Stomach smooth muscle (tissue), 2 donors: ENCODE data around the gene SIVA1.

Experiments used
- H3K27ac ChIP-seq: one replicate; pipeline ENCODE4 v1.7.0; 2013; ENCODE audit warnings: mild to moderate bottlenecking, low read length, inconsistent platforms
- H3K27me3 ChIP-seq, 2 donors: one replicate each; pipeline ENCODE4 v1.7.0; 2013; ENCODE audit warnings: low read length in 2 of 2; ENCODE audit not compliant: insufficient read depth in 2 of 2, control insufficient read depth in 1 of 2
- H3K36me3 ChIP-seq, 2 donors: one replicate each; pipeline ENCODE4 v1.7.0; 2013; ENCODE audit warnings: low read length in 2 of 2; ENCODE audit not compliant: control insufficient read depth in 2 of 2, insufficient read depth in 2 of 2
- H3K4me1 ChIP-seq: one replicate; pipeline ENCODE4 v1.7.0; 2013; ENCODE audit warnings: low read length; ENCODE audit not compliant: control insufficient read depth, insufficient read depth
- H3K4me3 ChIP-seq, 2 donors: one replicate each; pipeline ENCODE4 v1.7.0; 2013; ENCODE audit warnings: low read length in 2 of 2
- H3K9ac ChIP-seq, 2 donors: one replicate each; pipeline ENCODE4 v1.7.0; 2013; ENCODE audit warnings: low read length in 2 of 2, mild to moderate bottlenecking in 1 of 2
- H3K9me3 ChIP-seq, 2 donors: one replicate each; pipeline ENCODE4 v1.7.0; 2013; ENCODE audit warnings: low read length in 2 of 2; ENCODE audit not compliant: control insufficient read depth in 2 of 2
- donor health status: healthy.
- donor health status: Pancreatic carcinoma.

Gene SIVA1

DNA sequence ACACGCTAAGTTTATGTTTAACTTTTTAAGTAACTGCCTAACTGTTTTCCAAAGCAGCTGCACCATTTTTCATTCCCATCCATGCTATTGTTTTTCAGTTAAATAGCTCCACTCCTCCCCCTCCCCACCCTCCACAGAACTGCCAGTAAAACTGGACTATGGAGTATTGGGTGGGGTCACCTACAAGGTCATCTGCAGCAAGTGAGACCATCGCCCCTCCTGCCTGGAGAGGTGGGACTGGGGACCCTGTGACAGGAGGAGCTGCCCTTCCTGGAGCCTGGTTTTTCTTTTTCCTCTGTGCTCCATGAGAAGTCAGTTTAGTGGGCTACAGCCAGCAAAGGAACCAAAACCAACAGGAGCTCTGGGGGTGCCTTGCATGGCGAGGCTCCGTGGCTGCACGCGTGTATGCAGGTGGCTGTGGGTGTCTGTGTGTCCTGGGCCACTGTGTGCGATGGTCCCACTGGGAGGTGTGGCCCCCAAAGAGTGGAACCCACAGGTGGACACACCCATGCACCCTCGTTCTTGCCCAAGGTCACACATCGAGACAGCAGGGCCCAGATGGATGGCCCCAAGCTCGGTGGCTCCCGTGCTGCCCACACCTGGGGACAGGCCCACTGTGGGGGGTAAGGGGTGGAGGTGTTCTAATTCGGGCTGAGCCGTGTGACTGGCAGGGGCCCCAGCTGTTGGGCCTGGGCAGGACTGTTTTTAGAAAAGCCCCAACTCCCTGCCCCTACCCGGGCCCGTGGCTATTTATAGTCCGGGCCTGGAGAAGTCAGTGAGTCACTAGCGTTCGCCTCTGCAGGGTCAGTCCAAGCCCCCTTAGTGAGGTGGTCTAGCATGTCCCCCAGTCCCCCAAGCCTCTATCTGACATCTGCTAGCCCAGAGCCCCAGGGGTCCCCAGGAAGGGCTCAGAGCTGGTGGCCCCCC is 31.2 kb upstream of the SIVA1 start:
- no peak overlapping the region for H3K4me3 ChIP-seq
- peaks cover 34% of the 10 kb centered on the region for H3K4me1 ChIP-seq
- H3K27ac ChIP-seq, result no peak overlapping the region
- H3K36me3 ChIP-seq, result peaks cover 0 to 2% of the 10 kb centered on the region in 2 donors
- H3K27me3 ChIP-seq, result peaks cover 0 to 12% of the 10 kb centered on the region in 2 donors
- no peaks in the 10 kb centered on the region for H3K9me3 ChIP-seq
- no peak overlapping the region for H3K9ac ChIP-seq

DNA sequence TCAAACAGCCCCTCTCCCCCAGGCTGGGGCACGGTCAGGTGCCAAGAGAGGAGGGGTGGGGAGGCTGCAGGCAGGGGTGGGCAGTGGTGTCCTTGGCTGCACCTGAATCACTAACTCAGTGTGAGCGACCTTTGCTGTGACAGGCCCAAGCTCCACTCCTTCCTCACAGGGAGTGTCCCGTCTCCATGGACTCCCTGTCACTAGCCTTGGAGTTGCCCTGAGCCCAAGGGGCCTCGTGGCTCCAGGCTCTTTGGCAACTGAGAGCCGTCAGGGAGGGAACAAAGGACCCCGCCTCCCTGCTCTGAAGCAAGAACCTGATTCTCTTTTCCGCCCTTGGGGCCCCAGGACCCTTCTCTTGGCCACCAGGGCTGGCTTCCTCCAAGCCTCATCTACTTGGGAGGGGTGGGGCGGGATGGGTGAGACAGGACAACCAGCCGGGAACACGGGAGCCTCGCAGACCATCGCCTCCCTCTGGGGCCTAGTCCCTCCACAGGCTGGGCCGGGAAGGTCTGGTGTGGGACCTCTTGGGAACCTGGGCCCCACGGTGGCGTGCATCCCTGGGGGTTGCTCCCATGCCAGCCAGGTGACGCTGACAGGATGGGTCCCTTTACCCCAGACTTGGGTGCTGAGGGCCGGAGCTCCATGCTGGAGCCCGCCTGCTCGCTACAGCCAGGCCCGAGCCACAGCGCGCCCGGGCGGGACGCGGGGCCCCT is 29.9 kb upstream of the SIVA1 start:
- Histone ChIP-seq H3K4me3 (no peak overlapping the region), H3K27me3 (peaks cover 0 to 12% of the 10 kb centered on the region in 2 donors), H3K9ac (no peak overlapping the region), H3K27ac (no peak overlapping the region), H3K36me3 (peaks cover 0 to 2% of the 10 kb centered on the region in 2 donors), H3K9me3 (no peaks in the 10 kb centered on the region), H3K4me1 (peaks cover 32% of the 10 kb centered on the region)

DNA sequence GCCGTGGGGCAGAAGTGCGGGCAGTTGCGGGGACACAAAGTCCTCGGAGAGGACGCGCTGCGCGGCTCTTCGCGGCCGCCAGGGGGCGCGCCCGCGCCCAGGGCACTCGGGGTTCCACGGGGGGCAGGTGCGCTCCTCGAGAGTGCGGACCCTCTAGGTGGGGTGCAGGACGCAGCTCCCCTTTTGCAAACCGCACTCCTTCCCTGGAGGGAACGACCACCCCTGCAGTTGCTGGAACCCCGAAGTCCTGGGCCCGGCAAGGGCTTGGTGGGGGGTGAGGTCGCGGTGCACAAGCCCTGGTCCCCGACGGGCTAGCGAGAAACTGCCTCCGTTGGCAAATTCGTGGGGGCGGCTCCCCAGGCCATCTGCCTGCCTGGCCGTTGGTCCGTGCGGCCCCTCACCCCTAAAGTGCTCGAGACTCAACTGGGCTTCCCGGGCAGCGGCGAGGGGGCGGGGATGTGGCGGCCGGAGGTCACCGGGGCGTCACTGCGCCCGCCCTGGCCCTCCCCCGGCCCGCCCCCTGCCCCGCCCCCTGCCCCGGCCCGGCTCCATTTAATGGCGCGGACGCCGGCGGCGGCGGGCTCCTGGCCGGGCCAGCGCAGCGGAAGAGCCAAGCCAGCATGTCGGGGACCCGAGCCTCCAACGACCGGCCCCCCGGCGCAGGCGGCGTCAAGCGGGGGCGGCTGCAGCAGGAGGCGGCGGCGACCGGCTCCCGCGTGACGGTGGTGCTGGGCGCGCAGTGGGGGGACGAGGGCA is 29.1 kb upstream of the SIVA1 start, which contains the start of gene ADSS1:
Gene ADSS1 (plus strand): TSS at position 579 of the 756 bp plus-strand sequence. CDS start 42 bp downstream, at position 621.
- Histone ChIP-seq H3K4me1 (peaks cover 32% of the 10 kb centered on the region), H3K27ac (no peak within 1 kb of the TSS), H3K4me3 (peak within 1 kb of the TSS; percentile 63 to 70), H3K27me3 (peaks cover 0 to 12% of the 10 kb centered on the region in 2 donors), H3K9ac (peak within 1 kb of the TSS in 1 of 2 donors; percentile 22), H3K9me3 (no peaks in the 10 kb centered on the region), H3K36me3 (peaks cover 0 to 2% of the 10 kb centered on the region in 2 donors)

DNA sequence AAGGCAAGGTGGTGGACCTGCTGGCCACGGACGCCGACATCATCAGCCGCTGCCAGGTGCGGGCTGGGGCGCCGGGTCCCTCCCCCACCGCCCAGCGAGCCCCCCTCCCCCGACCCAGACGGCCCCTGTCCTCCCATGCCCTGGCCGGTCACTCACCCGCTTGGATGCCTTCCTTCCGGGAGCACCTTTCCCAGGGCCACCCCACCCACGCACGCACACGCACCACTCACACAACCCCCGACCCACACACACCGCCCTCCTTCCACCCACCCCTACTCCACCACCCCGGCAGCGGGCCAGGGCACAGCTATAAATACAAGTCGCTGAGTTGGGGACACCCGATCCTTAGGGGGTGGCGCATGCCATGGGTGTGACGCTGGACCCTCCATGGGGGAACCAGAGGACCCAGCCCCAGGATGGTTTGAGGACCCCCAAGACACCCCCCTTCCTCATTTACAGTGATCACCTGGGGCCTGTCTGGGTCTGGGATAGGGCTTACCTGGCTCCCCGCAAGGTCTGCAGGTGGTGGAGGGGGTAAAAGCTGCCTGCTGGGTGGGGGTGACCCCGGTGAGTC is 28.5 kb upstream of the SIVA1 start:
- Histone ChIP-seq H3K36me3 (peaks cover 0 to 2% of the 10 kb centered on the region in 2 donors), H3K4me1 (peaks cover 32% of the 10 kb centered on the region), H3K9me3 (no peaks in the 10 kb centered on the region), H3K27ac (no peak overlapping the region), H3K9ac (peak overlapping the region in 1 of 2 donors; percentile 22), H3K27me3 (peaks cover 0 to 12% of the 10 kb centered on the region in 2 donors), H3K4me3 (peak overlapping the region; percentile 25 to 70)

DNA sequence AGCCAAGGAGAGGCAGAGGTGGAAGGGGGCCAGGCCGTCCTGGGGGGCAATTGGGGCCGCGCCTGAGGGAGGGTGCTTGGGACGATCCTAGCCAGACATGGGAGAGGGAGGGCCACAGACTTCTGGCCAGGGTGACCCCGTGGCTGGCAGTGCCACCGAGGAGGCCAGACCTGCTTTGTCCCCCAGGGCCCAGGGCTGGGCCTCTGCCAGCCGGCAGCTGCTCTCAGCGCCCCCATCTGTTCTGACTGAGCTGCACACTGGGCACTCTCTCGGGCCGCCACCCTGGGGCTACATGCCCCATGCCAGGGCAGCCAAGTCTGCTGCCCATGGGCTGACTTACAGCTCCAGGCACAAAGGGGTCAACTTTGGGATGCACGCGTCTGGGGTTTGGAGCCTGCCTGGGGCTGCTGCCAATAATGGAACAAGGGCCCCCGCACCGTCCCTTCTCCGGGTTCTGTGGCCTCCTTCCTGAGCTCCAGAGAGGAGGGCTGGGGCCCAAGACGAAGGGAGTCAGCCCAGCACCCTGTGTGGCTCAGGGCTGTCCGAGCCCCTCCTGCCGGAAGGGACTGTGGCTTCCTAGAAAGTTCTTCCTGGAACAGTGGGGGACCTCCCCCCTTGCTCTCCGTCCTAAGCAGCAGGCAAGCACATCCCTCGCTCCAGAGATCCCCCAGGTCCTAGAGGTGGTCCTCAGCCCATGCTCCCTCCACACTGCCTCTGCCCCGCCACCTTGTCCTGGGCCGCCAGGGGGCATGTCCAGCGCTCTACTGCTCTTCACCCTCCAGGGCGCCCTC is 27.8 kb upstream of the SIVA1 start:
- peaks cover 32% of the 10 kb centered on the region for H3K4me1 ChIP-seq
- peak overlapping the region; percentile 25 to 70 for H3K4me3 ChIP-seq
- H3K36me3 ChIP-seq, result no peaks in the 10 kb centered on the region
- H3K27me3 ChIP-seq, result peaks cover 0 to 12% of the 10 kb centered on the region in 2 donors
- no peaks in the 10 kb centered on the region for H3K9me3 ChIP-seq
- H3K9ac ChIP-seq, result no peak overlapping the region
- no peak overlapping the region for H3K27ac ChIP-seq

DNA sequence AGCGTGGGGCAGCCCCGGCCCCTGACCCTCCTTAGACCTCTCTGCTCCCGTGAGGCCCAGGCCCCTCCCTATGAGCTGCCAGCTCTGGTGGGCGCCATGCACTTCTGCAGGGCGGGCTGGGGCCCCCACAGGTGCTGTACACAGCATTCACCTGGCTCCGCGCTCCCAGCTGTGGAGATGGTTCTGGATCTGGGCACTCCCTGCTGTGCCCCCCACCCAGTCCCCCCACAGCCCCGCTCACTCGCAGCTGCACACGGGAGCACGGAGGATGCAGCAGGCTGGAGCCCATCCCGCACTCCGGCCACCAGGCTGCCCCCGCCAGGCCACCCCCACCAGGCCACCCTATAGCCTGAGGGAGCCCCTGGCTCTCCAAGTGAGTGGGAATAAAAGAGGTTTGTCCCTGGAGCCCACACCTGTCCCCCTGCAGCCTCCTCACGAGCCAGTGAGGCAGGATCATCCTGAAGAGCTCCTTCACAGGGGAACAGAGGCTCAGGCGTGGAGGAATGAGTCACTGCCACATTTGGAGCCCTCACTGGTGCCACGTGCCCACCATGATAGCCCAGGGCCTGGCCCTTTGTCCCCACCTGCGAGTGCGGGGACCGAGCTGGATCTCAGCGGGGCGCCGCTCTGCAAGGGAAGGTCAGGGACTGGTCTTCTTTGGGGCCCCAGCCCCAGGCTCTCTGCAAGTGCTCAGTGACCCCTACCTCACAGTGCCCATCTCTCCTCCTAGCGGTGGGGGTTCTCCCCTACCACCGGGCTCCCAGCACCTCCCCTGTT is 27.0 kb upstream of the SIVA1 start:
- no peak overlapping the region for H3K4me3 ChIP-seq
- no peaks in the 10 kb centered on the region for H3K36me3 ChIP-seq
- no peaks in the 10 kb centered on the region for H3K9me3 ChIP-seq
- H3K27ac ChIP-seq, result no peak overlapping the region
- H3K9ac ChIP-seq, result no peak overlapping the region
- peaks cover 32% of the 10 kb centered on the region for H3K4me1 ChIP-seq
- peaks cover 0 to 12% of the 10 kb centered on the region in 2 donors for H3K27me3 ChIP-seq

DNA sequence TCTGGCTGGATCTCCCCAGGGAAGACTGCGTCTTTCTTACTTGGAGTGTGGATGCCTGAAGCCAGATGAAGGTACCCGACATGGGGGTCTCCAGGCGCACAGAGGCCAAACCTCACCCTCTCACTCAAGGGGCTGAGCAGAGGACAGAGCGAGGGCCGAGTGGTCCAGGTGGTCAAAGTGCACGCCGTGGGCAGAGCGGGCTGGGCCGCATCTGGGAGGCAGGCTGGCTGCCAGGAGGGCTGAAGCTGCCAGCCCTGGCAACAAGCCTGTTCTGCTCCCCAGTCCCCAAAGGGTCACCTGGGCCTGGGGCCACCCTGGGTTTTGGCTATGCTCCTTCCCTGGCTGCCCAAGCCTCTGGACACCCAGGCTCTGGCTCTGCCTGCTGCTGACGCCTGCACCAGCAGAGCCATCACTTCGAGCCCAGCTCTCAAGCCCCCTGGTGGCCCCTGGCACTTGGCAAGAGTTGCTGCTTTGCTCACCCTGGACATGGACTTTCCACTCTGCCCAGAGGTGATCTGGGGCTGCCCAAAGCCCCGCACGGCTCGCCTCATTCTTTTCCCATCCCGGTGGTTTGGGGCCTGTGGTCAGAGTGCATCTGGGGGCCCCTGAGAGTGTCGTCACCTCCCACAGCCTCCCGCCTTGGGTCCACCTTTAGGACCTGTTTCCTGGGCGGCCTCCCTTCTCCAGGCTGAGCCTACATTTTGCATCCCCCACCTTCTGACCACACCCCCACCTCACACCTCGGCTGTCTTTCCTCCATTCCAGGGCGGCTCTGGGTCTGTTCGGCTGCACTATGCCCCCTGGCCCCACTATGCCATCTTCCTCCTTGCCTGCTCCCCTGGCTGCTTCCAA is 26.1 kb upstream of the SIVA1 start:
- no peak overlapping the region for H3K27ac ChIP-seq

DNA sequence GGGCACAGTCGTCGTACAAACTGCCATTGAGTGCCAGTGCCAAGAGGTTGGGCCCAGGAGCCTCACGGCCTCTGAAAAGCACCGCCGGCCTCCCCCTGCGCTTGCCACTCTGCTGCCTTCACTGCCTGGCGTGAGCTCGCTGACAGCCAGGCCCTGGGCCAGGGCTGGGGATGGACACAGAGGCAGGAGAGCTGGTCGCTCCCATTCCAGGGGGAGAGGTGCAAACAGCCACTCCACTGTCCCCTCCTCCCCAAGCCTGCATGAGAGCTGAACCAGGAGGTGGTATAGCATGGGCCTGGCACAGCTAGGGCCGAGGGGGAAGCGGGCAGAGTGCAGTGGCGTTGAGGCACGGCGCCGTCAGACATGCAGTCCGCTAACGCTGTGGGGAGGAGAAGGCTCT is 24.3 kb upstream of the SIVA1 start:
- Histone ChIP-seq H3K27ac (no peak overlapping the region), H3K9ac (no peak overlapping the region), H3K27me3 (peaks cover 0 to 8% of the 10 kb centered on the region in 2 donors), H3K36me3 (no peaks in the 10 kb centered on the region), H3K4me1 (peaks cover 21% of the 10 kb centered on the region), H3K9me3 (no peaks in the 10 kb centered on the region), H3K4me3 (no peak overlapping the region)

More for the DNA sequence above, 26.1 kb upstream of the SIVA1 start:
- no peaks in the 10 kb centered on the region for H3K9me3 ChIP-seq
- H3K4me3 ChIP-seq, result no peak overlapping the region
- H3K4me1 ChIP-seq, result peaks cover 28% of the 10 kb centered on the region
- peaks cover 0 to 12% of the 10 kb centered on the region in 2 donors for H3K27me3 ChIP-seq
- H3K9ac ChIP-seq, result no peak overlapping the region
- H3K36me3 ChIP-seq, result no peaks in the 10 kb centered on the region
